ENCODE results near the gene STX10. TPM values are rescaled to one million over a fixed set of nuclear protein-coding genes. Genes with fewer than 3 reads are reported as not detected.

The STX10 gene
- total and polyA plus RNA-seq, 9 of the 15 experiments (the other 6 are each of a cell fraction or from before 2014, with no cell fraction given), result 0.51 to 66.3 (median 31.0) TPM

GRCh38 chr19:13154241-13154778 is 4.1 kb upstream of the STX10 start (continued):
- TF ChIP-seq ATF3 (IDR thresholded peaks at IDR 0.05) (peak; percentile 93), ATF3 (CRISPR knock-in tag; conservative IDR thresholded peaks at IDR 0.05) (peak; percentile 56; the same call in 1 of the 2 replicates), EHMT2 (IDR thresholded peaks at IDR 0.05) (no peak), YY1 (IDR thresholded peaks at IDR 0.05; ENCODE audit: borderline replicate concordance in 1 of 3, control insufficient read depth in 1 of 3, extremely low read depth in 1 of 3, insufficient read depth in 3 of 3, insufficient read length in 1 of 3, insufficient replicate concordance in 2 of 3, low read depth in 1 of 3, low read length in 2 of 3) (peak in 1 of 3 experiments; percentile 25), FOXK1 (CRISPR knock-in tag; IDR thresholded peaks at IDR 0.05; ENCODE audit: borderline replicate concordance) (peak; percentile 55; the same call in 1 of the 2 replicates), SNAPC5 (CRISPR knock-in tag; IDR thresholded peaks at IDR 0.05) (no peak), ATF7 (IDR thresholded peaks at IDR 0.05) (peak; percentile 71), TOE1 (IDR thresholded peaks at IDR 0.05; ENCODE audit: borderline replicate concordance) (0 out of 2 replicates have a peak, but pooled peaks have one; percentile 20), TOE1 (CRISPR knock-in tag; IDR thresholded peaks at IDR 0.05; ENCODE audit: borderline replicate concordance, low read depth) (no peak), SUPT5H (IDR thresholded peaks at IDR 0.05) (peak; percentile 71), ZNF511 (CRISPR knock-in tag; IDR thresholded peaks at IDR 0.05) (no peak), HNRNPL (IDR thresholded peaks at IDR 0.05; ENCODE audit: low read depth, low read length) (0 out of 2 replicates have a peak, but pooled peaks have one; percentile 49), NKRF (IDR thresholded peaks at IDR 0.05; ENCODE audit: borderline replicate concordance) (0 out of 2 replicates have a peak, but pooled peaks have one; percentile 10), NELFE (IDR thresholded peaks at IDR 0.05; ENCODE audit: insufficient read depth, insufficient read length) (no peak), ZBTB26 (CRISPR knock-in tag; IDR thresholded peaks at IDR 0.05) (no peak), TEAD2 (tag; IDR thresholded peaks at IDR 0.05) (0 out of 2 replicates have a peak, but pooled peaks have one; percentile 34), NEUROD1 (IDR thresholded peaks at IDR 0.05; ENCODE audit: borderline replicate concordance, low read depth, low read length, partially characterized antibody) (no peak), UBTF (IDR thresholded peaks at IDR 0.05; ENCODE audit: borderline replicate concordance in 1 of 2, low read depth in 2 of 2, low read length in 2 of 2) (no peak), TCF7L2 (IDR thresholded peaks at IDR 0.05; ENCODE audit: low read depth, low read length) (no peak), MTA3 (IDR thresholded peaks at IDR 0.05; ENCODE audit: borderline replicate concordance) (peak; percentile 91)

Data from K562 (cell line).